ENCODE data around the gene NEURL4. TPM values are rescaled to one million over a fixed set of nuclear protein-coding genes. Genes with fewer than 3 reads are reported as not detected.

NEURL4 gene
- total and polyA plus RNA-seq, 5 experiments from 2014 or later, result 0.90 to 82.7 (median 2.7) TPM

DNA sequence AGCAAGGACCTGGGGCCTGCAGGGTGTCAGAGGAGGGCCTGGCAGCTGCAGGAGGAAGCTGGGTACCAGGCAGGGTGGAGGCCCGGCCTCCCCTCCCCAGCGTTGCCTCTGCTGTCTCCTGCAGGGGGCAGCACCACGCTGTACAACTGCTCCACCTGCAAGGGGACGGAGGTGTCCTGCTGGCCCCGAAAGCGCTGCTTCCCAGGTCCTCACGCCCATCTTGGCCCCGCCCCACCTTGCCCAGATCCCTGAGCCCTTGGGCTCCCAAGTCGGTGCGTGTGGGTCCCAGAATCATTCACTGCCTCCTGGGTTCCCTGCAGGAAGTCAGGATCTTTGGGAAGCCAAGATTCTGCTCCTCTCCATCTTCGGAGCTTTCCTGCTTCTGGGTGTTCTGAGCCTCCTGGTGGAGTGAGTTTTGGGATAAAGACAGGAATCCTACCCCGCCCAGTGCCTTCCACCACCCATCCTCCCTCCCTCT lies 27.0 kb upstream of the NEURL4 start:
- peak; percentile 68 to 90 (median 82) for DNase-seq
- Mint-ChIP-seq H3K27ac (peak overlapping the region in 5 of 10 donors; percentile 29 to 78 (median 64)), H3K4me3 (no peak overlapping the region), H3K27me3 (no peaks in the 10 kb centered on the region), H3K4me1 (peaks cover 13 to 42% (median 34%) of the 10 kb centered on the region in 4 donors), H3K9me3 (no peaks in the 10 kb centered on the region), H3K36me3 (peaks cover 0 to 7% (median 0%) of the 10 kb centered on the region in 3 donors)
- peak; percentile 57 to 76 for ATAC-seq
- POLR2A ChIA-PET, result interaction anchor here (0.6 to 5.1 kb wide), 17 partner anchors 19 to 233 kb away, joined by 3 to 65 read pairs (median 6); partner anchors contain the start of genes ACAP1, FGF11, GPS2 and PLSCR3

DNA sequence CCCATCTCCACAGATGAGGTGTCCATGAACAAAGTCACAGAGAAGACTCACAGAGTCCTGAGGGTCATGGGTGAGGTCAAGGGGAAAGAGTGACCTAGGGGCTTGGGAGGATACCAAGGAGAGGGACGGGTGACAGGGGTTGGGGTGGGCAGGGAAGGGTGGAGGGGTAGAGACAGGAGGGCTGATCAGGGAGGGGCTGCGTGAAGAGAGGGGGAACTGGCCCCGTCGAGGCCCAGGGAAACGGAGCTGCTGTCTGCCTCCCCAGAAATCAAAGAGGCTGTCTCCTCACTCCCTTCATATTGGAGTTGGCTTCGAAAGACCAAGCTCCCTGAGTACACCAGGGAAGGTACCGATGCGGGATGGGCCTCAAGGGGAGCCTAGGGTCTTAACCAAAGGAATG lies 26.4 kb upstream of the NEURL4 start:
- H3K27me3 Mint-ChIP-seq, result no peaks in the 10 kb centered on the region
- POLR2A ChIA-PET, result interaction anchor here (0.6 to 5.1 kb wide), 16 partner anchors 19 to 234 kb away, joined by 3 to 65 read pairs (median 6); partner anchors contain the start of genes ACAP1, FGF11, GPS2 and PLSCR3
- no peak for ATAC-seq
- H3K36me3 Mint-ChIP-seq, result peaks cover 0 to 7% (median 0%) of the 10 kb centered on the region in 3 donors
- H3K9me3 Mint-ChIP-seq, result no peaks in the 10 kb centered on the region
- DNase-seq, result no peak
- no peak overlapping the region for H3K4me3 Mint-ChIP-seq
- H3K4me1 Mint-ChIP-seq, result peaks cover 13 to 47% (median 37%) of the 10 kb centered on the region in 4 donors
- peak overlapping the region in 3 of 10 donors; percentile 29 to 65 (median 64) for H3K27ac Mint-ChIP-seq

- Mint-ChIP-seq H3K36me3 (peaks cover 0 to 11% (median 0%) of the 10 kb centered on the region in 3 donors), H3K9me3 (no peaks in the 10 kb centered on the region), H3K4me1 (peaks cover 13 to 52% (median 40%) of the 10 kb centered on the region in 4 donors), H3K4me3 (peak within 1 kb of the TSS in 5 of 10 donors; percentile 7 to 60 (median 18)), H3K27me3 (no peaks in the 10 kb centered on the region), H3K27ac (peak within 1 kb of the TSS in 9 of 10 donors; percentile 29 to 91 (median 80))
- POLR2A ChIA-PET, result interaction anchor here (0.6 to 5.1 kb wide), 14 partner anchors 18 to 234 kb away, joined by 3 to 65 read pairs (median 4); partner anchors contain the start of genes ACAP1, FGF11, GPS2 and TMEM102
- no peak for DNase-seq
- ATAC-seq, result no peak
Observed at GRCh38 chr17:7355053-7355452, 25.9 kb upstream of the NEURL4 start, which contains the start of gene TMEM95. Gene TMEM95 (plus strand): TSS chr17:7355156. CDS start chr17:7355205, 49 bp downstream.

GRCh38 chr17:7354262-7354843 lies 25.2 kb upstream of the NEURL4 start:
- peak overlapping the region in 4 of 10 donors; percentile 7 to 60 (median 14) for H3K4me3 Mint-ChIP-seq
- peaks cover 15 to 58% (median 45%) of the 10 kb centered on the region in 4 donors for H3K4me1 Mint-ChIP-seq
- no peaks in the 10 kb centered on the region for H3K27me3 Mint-ChIP-seq
- H3K9me3 Mint-ChIP-seq, result no peaks in the 10 kb centered on the region
- POLR2A ChIA-PET, result interaction anchor here (0.6 to 5.1 kb wide), 10 partner anchors 18 to 101 kb away, joined by 3 to 65 read pairs (median 3); partner anchors contain the start of genes ACAP1, FGF11, GPS2 and TMEM102
- peaks cover 0 to 17% (median 4%) of the 10 kb centered on the region in 3 donors for H3K36me3 Mint-ChIP-seq
- DNase-seq (no peak), ATAC-seq (no peak)
- peak overlapping the region in 9 of 10 donors; percentile 15 to 91 (median 80) for H3K27ac Mint-ChIP-seq

DNA sequence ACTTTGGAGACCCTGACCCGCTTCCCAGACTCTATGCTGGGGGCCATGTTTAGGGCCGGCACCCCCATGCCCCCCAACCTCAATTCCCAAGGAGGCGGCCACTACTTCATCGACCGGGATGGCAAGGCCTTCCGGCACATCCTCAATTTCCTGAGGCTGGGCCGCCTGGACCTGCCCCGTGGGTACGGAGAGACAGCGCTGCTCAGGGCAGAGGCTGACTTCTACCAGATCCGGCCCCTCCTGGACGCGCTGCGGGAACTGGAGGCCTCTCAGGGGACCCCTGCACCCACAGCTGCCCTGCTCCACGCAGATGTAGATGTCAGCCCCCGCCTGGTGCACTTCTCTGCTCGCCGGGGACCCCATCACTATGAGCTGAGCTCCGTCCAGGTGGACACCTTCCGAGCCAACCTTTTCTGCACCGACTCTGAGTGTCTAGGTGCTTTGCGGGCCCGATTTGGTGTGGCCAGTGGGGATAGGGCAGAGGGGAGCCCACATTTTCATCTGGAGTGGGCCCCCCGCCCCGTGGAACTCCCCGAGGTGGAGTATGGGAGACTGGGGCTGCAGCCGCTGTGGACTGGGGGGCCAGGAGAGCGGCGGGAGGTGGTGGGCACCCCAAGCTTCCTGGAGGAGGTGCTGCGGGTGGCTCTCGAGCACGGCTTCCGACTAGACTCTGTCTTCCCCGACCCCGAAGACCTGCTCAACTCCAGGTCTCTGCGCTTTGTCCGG lies 23.9 kb upstream of the NEURL4 start:
- Mint-ChIP-seq H3K27ac (peak overlapping the region; percentile 27 to 91 (median 86)), H3K27me3 (no peaks in the 10 kb centered on the region), H3K36me3 (peaks cover 0 to 29% (median 5%) of the 10 kb centered on the region in 3 donors), H3K4me3 (peak overlapping the region; percentile 74 to 92 (median 86)), H3K9me3 (no peaks in the 10 kb centered on the region), H3K4me1 (peaks cover 20 to 70% (median 51%) of the 10 kb centered on the region in 4 donors)
- POLR2A ChIA-PET, result interaction anchor here (0.6 to 5.1 kb wide), 9 partner anchors 16 to 131 kb away, joined by 3 to 65 read pairs (median 5); partner anchors contain the start of genes ACAP1, FGF11, GPS2 and POLR2A
- no peak for ATAC-seq
- peak in 1 of 10 donors; percentile 63 for DNase-seq

GRCh38 chr17:7352503-7352889 lies 23.4 kb upstream of the NEURL4 start:
- Mint-ChIP-seq H3K27ac (peak overlapping the region; percentile 67 to 91 (median 86)), H3K9me3 (no peaks in the 10 kb centered on the region), H3K4me1 (peaks cover 20 to 76% (median 53%) of the 10 kb centered on the region in 4 donors), H3K36me3 (peaks cover 0 to 34% (median 5%) of the 10 kb centered on the region in 3 donors), H3K4me3 (peak overlapping the region; percentile 74 to 92 (median 86)), H3K27me3 (no peaks in the 10 kb centered on the region)
- POLR2A ChIA-PET, result interaction anchor here (1.0 to 5.1 kb wide), 6 partner anchors 16 to 131 kb away, joined by 3 to 65 read pairs (median 10); partner anchors contain the start of genes ACAP1, FGF11, POLR2A and TMEM102
- DNase-seq, result peak in 1 of 10 donors; percentile 62
- ATAC-seq, result no peak

GRCh38 chr17:7351665-7352502 lies 22.7 kb upstream of the NEURL4 start, which contains the start of gene KCTD11:
Gene KCTD11 (plus strand): TSS chr17:7352162.
- DNase-seq (peak; percentile 51 to 81 (median 62)), ATAC-seq (peak; percentile 38 to 51)
- POLR2A ChIA-PET, result interaction anchor here (0.6 to 5.9 kb wide), 21 partner anchors 10 to 335 kb away, joined by 3 to 109 read pairs (median 8); partner anchors contain the start of genes ACAP1, FGF11, GPS2 and NEURL4
- H3K27ac Mint-ChIP-seq, result peak within 1 kb of the TSS; percentile 78 to 91 (median 86)
- H3K9me3 Mint-ChIP-seq, result no peaks in the 10 kb centered on the region
- no peaks in the 10 kb centered on the region for H3K27me3 Mint-ChIP-seq
- peak within 1 kb of the TSS; percentile 74 to 92 (median 86) for H3K4me3 Mint-ChIP-seq
- peaks cover 0 to 40% (median 5%) of the 10 kb centered on the region in 3 donors for H3K36me3 Mint-ChIP-seq
- H3K4me1 Mint-ChIP-seq, result peaks cover 19 to 82% (median 55%) of the 10 kb centered on the region in 4 donors

- peak overlapping the region; percentile 53 to 95 (median 82) for H3K27ac Mint-ChIP-seq
- no peak for DNase-seq
- no peaks in the 10 kb centered on the region for H3K9me3 Mint-ChIP-seq
- no peak for ATAC-seq
- POLR2A ChIA-PET, result interaction anchor here (0.7 to 5.9 kb wide), 10 partner anchors 9 to 212 kb away, joined by 3 to 109 read pairs (median 4); partner anchors contain the start of genes ACAP1, GPS2, NEURL4 and PLSCR3
- peaks cover 0 to 72% (median 5%) of the 10 kb centered on the region in 3 donors for H3K36me3 Mint-ChIP-seq
- peaks cover 16 to 77% (median 43%) of the 10 kb centered on the region in 4 donors for H3K4me1 Mint-ChIP-seq
- H3K27me3 Mint-ChIP-seq, result no peaks in the 10 kb centered on the region
- peak overlapping the region in 1 of 10 donors; percentile 32 for H3K4me3 Mint-ChIP-seq
Observed at GRCh38 chr17:7348478-7349242, 19.5 kb upstream of the NEURL4 start.

DNA sequence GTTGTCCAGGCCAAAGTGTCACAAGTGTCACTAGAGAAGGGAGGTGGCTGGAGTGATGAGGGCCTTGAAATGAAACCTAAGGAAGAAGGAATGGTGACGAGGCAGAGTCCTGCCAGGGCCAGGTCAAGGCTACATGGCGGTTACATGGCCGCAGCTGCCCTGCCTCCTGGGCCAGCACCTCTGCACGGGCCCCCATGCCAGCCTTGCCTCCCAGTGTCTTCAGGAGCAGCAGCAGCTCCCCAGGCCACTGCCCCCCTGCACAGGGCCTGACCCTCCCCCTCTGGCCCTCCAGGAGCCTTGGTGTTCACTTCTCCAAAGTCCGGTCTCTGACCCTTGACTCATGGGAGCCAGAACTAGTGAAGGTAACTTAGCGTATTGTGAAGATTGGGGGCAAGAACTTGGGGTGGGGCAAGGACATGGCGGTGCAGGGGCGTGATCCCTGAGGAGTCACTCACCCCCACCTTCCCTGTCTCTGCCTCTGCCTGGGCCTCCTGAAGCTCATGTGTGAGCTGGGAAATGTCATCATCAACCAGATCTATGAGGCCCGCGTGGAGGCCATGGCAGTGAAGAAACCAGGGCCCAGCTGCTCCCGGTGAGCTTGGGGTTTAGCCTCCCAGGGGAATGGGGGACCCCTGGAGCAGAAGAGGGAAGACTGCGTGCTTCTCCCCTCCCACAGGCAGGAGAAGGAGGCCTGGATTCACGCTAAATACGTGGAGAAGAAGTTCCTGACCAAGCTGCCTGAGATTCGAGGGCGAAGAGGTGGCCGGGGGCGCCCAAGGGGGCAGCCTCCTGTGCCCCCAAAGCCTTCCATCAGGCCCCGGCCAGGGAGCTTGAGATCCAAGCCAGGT lies 18.7 kb upstream of the NEURL4 start:
- POLR2A ChIA-PET, result interaction anchor here (0.5 to 5.9 kb wide), 9 partner anchors 8 to 213 kb away, joined by 3 to 109 read pairs (median 4); partner anchors contain the start of genes ACAP1, GPS2, NEURL4 and PLSCR3
- H3K4me1 Mint-ChIP-seq, result peaks cover 17 to 75% (median 37%) of the 10 kb centered on the region in 4 donors
- peak overlapping the region in 6 of 10 donors; percentile 58 to 92 (median 71) for H3K27ac Mint-ChIP-seq
- ATAC-seq, result no peak
- DNase-seq, result no peak
- no peaks in the 10 kb centered on the region for H3K27me3 Mint-ChIP-seq
- H3K9me3 Mint-ChIP-seq, result no peaks in the 10 kb centered on the region
- no peak overlapping the region for H3K4me3 Mint-ChIP-seq
- H3K36me3 Mint-ChIP-seq, result peaks cover 0 to 80% (median 5%) of the 10 kb centered on the region in 3 donors
